Measurements from ENCODE around the gene LRRC4B. TPM values are rescaled to one million over a fixed set of nuclear protein-coding genes. Genes with fewer than 3 reads are reported as not detected.

The LRRC4B gene
- total RNA-seq, 1 donor from 2014 or later = not detected

- no peaks in the 10 kb centered on the region for H3K36me3 ChIP-seq (ENCODE audit: insufficient read depth, low read length)
- no peak for FAIRE-seq
- no peak overlapping the region for H3K4me3 ChIP-seq (ENCODE audit: insufficient read depth, low read depth, low read length)
- H3K27ac Mint-ChIP-seq (ENCODE audit: unreplicated experiment) = no peak overlapping the region
- TF ChIP-seq EZH2 (IDR thresholded peaks at IDR 0.05; ENCODE audit: insufficient read depth, low read length) = no peak
- no peak for TF ChIP-seq CTCF (IDR thresholded peaks at IDR 0.05; ENCODE audit: insufficient read depth, low read depth, low read length)
- H3K9me3 Mint-ChIP-seq (ENCODE audit: unreplicated experiment) = peaks cover 24% of the 10 kb centered on the region
- no peak overlapping the region for H3K9ac ChIP-seq (ENCODE audit: low read length)
- no peak for DNase-seq (ENCODE audit: low read depth)
- H4K20me1 ChIP-seq (ENCODE audit: insufficient read depth, low read length) = no peaks in the 10 kb centered on the region
- no peak overlapping the region for H3K4me3 Mint-ChIP-seq (ENCODE audit: unreplicated experiment)
- peaks cover 3% of the 10 kb centered on the region for H3K4me1 ChIP-seq (ENCODE audit: insufficient read depth, low read length)
- H3K4me1 Mint-ChIP-seq (ENCODE audit: low read depth, unreplicated experiment) = no peaks in the 10 kb centered on the region
- no peaks in the 10 kb centered on the region for H3K79me2 ChIP-seq (ENCODE audit: insufficient read depth, low read length)
- H3K36me3 Mint-ChIP-seq (ENCODE audit: low read depth, unreplicated experiment) = no peaks in the 10 kb centered on the region
- H3K9me3 ChIP-seq (ENCODE audit: insufficient read depth, low read depth, low read length) = no peaks in the 10 kb centered on the region
- no peaks in the 10 kb centered on the region for H3K27me3 Mint-ChIP-seq (ENCODE audit: low read depth, unreplicated experiment)
- H3K27me3 ChIP-seq (ENCODE audit: insufficient read depth, low read length) = no peaks in the 10 kb centered on the region
- H3K4me2 ChIP-seq (ENCODE audit: low read length) = peak overlapping the region; percentile 84
- H2AFZ ChIP-seq (ENCODE audit: low read depth, low read length) = no peak overlapping the region
- H3K27ac ChIP-seq (ENCODE audit: low read depth, low read length) = no peak overlapping the region
Observed at GRCh38 chr19:50555450-50556281, 12.6 kb downstream of the LRRC4B start.

- Histone ChIP-seq H3K27ac (ENCODE audit: low read depth, low read length) (no peak overlapping the region), H4K20me1 (ENCODE audit: insufficient read depth, low read length) (no peaks in the 10 kb centered on the region), H3K9me3 (ENCODE audit: insufficient read depth, low read depth, low read length) (no peaks in the 10 kb centered on the region), H3K36me3 (ENCODE audit: insufficient read depth, low read length) (no peaks in the 10 kb centered on the region), H3K4me2 (ENCODE audit: low read length) (no peak overlapping the region), H3K27me3 (ENCODE audit: insufficient read depth, low read length) (peaks cover 2% of the 10 kb centered on the region), H3K9ac (ENCODE audit: low read length) (no peak overlapping the region), H3K4me1 (ENCODE audit: insufficient read depth, low read length) (peaks cover 3% of the 10 kb centered on the region), H3K4me3 (ENCODE audit: insufficient read depth, low read depth, low read length) (no peak overlapping the region), H3K79me2 (ENCODE audit: insufficient read depth, low read length) (no peaks in the 10 kb centered on the region), H2AFZ (ENCODE audit: low read depth, low read length) (no peak overlapping the region)
- TF ChIP-seq CTCF (IDR thresholded peaks at IDR 0.05; ENCODE audit: insufficient read depth, low read depth, low read length) (no peak), EZH2 (IDR thresholded peaks at IDR 0.05; ENCODE audit: insufficient read depth, low read length) (no peak)
- no peaks in the 10 kb centered on the region for H3K36me3 Mint-ChIP-seq (ENCODE audit: low read depth, unreplicated experiment)
- FAIRE-seq (no peak), DNase-seq (ENCODE audit: low read depth) (no peak)
- no peak overlapping the region for H3K27ac Mint-ChIP-seq (ENCODE audit: unreplicated experiment)
- H3K9me3 Mint-ChIP-seq (ENCODE audit: unreplicated experiment) = peaks cover 28% of the 10 kb centered on the region
- no peaks in the 10 kb centered on the region for H3K4me1 Mint-ChIP-seq (ENCODE audit: low read depth, unreplicated experiment)
- no peak overlapping the region for H3K4me3 Mint-ChIP-seq (ENCODE audit: unreplicated experiment)
- no peaks in the 10 kb centered on the region for H3K27me3 Mint-ChIP-seq (ENCODE audit: low read depth, unreplicated experiment)
Observed at GRCh38 chr19:50555033-50555432, 13.2 kb downstream of the LRRC4B start.

GRCh38 chr19:50554212-50554611 lies 14.0 kb downstream of the LRRC4B start:
- H3K4me1 Mint-ChIP-seq (ENCODE audit: low read depth, unreplicated experiment) = no peaks in the 10 kb centered on the region
- no peak overlapping the region for H3K4me3 ChIP-seq (ENCODE audit: insufficient read depth, low read depth, low read length)
- H3K27ac ChIP-seq (ENCODE audit: low read depth, low read length) = no peak overlapping the region
- no peak overlapping the region for H3K4me3 Mint-ChIP-seq (ENCODE audit: unreplicated experiment)
- H3K9me3 Mint-ChIP-seq (ENCODE audit: unreplicated experiment) = peaks cover 26% of the 10 kb centered on the region
- H2AFZ ChIP-seq (ENCODE audit: low read depth, low read length) = no peak overlapping the region
- no peak for DNase-seq (ENCODE audit: low read depth)
- H3K9ac ChIP-seq (ENCODE audit: low read length) = no peak overlapping the region
- no peak overlapping the region for H3K4me2 ChIP-seq (ENCODE audit: low read length)
- no peaks in the 10 kb centered on the region for H4K20me1 ChIP-seq (ENCODE audit: insufficient read depth, low read length)
- H3K4me1 ChIP-seq (ENCODE audit: insufficient read depth, low read length) = peaks cover 3% of the 10 kb centered on the region
- TF ChIP-seq EZH2 (IDR thresholded peaks at IDR 0.05; ENCODE audit: insufficient read depth, low read length) (no peak), CTCF (IDR thresholded peaks at IDR 0.05; ENCODE audit: insufficient read depth, low read depth, low read length) (no peak)
- no peaks in the 10 kb centered on the region for H3K36me3 ChIP-seq (ENCODE audit: insufficient read depth, low read length)
- no peaks in the 10 kb centered on the region for H3K9me3 ChIP-seq (ENCODE audit: insufficient read depth, low read depth, low read length)
- H3K27ac Mint-ChIP-seq (ENCODE audit: unreplicated experiment) = no peak overlapping the region
- H3K36me3 Mint-ChIP-seq (ENCODE audit: low read depth, unreplicated experiment) = no peaks in the 10 kb centered on the region
- no peaks in the 10 kb centered on the region for H3K79me2 ChIP-seq (ENCODE audit: insufficient read depth, low read length)
- no peaks in the 10 kb centered on the region for H3K27me3 Mint-ChIP-seq (ENCODE audit: low read depth, unreplicated experiment)
- no peak for FAIRE-seq
- H3K27me3 ChIP-seq (ENCODE audit: insufficient read depth, low read length) = peaks cover 3% of the 10 kb centered on the region

Measured in astrocyte (in vitro differentiated cells and primary cell).